ENCODE measurements around the gene FBL.
"Not testable (repeated sequence)": the region's sequence is repeated elsewhere in the genome, so short reads cannot be mapped to it uniquely, and the experiment has no call there.

Gene FBL

GRCh38 chr19:39882645-39883044 is 36.5 kb upstream of the FBL start:
- H3K9me3 ChIP-seq (ENCODE audit: low read length); H3K4me1 ChIP-seq (ENCODE audit: insufficient read depth, low read length); H2AFZ ChIP-seq (ENCODE audit: low read depth, low read length); H3K4me3 ChIP-seq (ENCODE audit: low read length); H3K36me3 ChIP-seq (ENCODE audit: insufficient read depth, low read length); H3K27me3 ChIP-seq (ENCODE audit: insufficient read depth, low read length): not testable (repeated sequence)

- H3K9me3 ChIP-seq (ENCODE audit: low read length); H3K4me3 ChIP-seq (ENCODE audit: low read length); H3K4me1 ChIP-seq (ENCODE audit: insufficient read depth, low read length); H3K27me3 ChIP-seq (ENCODE audit: insufficient read depth, low read length); H3K36me3 ChIP-seq (ENCODE audit: insufficient read depth, low read length); H2AFZ ChIP-seq (ENCODE audit: low read depth, low read length): not testable (repeated sequence)
Measured at GRCh38 chr19:39881495-39882110, 35.4 kb upstream of the FBL start.

DNA sequence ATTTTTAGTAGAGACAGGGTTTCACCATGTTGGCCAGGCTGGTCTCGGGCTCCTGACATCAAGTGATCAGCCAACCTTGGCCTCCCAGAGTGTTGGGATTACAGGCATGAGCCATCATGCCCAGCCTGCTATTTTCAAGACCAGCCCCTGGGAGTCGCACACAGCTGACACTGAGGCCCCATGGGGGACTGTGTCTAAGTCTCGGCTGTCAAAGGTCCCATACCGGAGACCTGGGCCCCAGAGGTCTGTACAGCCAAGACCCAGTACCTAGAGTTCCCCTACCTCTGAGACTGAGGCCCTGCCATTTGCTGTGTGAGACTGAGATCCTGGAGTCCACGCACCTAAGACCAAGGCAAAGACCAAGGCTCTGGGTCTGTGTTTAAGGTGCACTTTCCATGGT is 34.1 kb upstream of the FBL start:
- H3K27me3 ChIP-seq (ENCODE audit: insufficient read depth, low read length); H2AFZ ChIP-seq (ENCODE audit: low read depth, low read length): not testable (repeated sequence)

GRCh38 chr19:39879796-39880195 is 33.6 kb upstream of the FBL start:
- not testable (repeated sequence) for H3K9me3 ChIP-seq (ENCODE audit: low read length); H3K4me1 ChIP-seq (ENCODE audit: insufficient read depth, low read length); H3K27me3 ChIP-seq (ENCODE audit: insufficient read depth, low read length); H3K36me3 ChIP-seq (ENCODE audit: insufficient read depth, low read length); H2AFZ ChIP-seq (ENCODE audit: low read depth, low read length); H3K4me3 ChIP-seq (ENCODE audit: low read length)

More for the DNA sequence above, 34.1 kb upstream of the FBL start:
- H3K4me3 ChIP-seq (ENCODE audit: low read length); H3K36me3 ChIP-seq (ENCODE audit: insufficient read depth, low read length); H3K9me3 ChIP-seq (ENCODE audit: low read length); H3K4me1 ChIP-seq (ENCODE audit: insufficient read depth, low read length): not testable (repeated sequence)

- H3K36me3 ChIP-seq (ENCODE audit: insufficient read depth, low read length); H3K4me3 ChIP-seq (ENCODE audit: low read length); H3K4me1 ChIP-seq (ENCODE audit: insufficient read depth, low read length); H3K9me3 ChIP-seq (ENCODE audit: low read length); H3K27me3 ChIP-seq (ENCODE audit: insufficient read depth, low read length); H2AFZ ChIP-seq (ENCODE audit: low read depth, low read length): not testable (repeated sequence)
Measured at GRCh38 chr19:39878866-39879265, 32.7 kb upstream of the FBL start.

- no peaks in the 10 kb centered on the region for H3K9me3 ChIP-seq (ENCODE audit: low read length)
- H3K4me3 ChIP-seq (ENCODE audit: low read length) = no peak overlapping the region
- H3K36me3 ChIP-seq (ENCODE audit: insufficient read depth, low read length) = no peaks in the 10 kb centered on the region
- H2AFZ ChIP-seq (ENCODE audit: low read depth, low read length) = no peak overlapping the region
- no peaks in the 10 kb centered on the region for H3K27me3 ChIP-seq (ENCODE audit: insufficient read depth, low read length)
- no peaks in the 10 kb centered on the region for H3K4me1 ChIP-seq (ENCODE audit: insufficient read depth, low read length)
Measured at GRCh38 chr19:39878398-39878797, 32.2 kb upstream of the FBL start.

DNA sequence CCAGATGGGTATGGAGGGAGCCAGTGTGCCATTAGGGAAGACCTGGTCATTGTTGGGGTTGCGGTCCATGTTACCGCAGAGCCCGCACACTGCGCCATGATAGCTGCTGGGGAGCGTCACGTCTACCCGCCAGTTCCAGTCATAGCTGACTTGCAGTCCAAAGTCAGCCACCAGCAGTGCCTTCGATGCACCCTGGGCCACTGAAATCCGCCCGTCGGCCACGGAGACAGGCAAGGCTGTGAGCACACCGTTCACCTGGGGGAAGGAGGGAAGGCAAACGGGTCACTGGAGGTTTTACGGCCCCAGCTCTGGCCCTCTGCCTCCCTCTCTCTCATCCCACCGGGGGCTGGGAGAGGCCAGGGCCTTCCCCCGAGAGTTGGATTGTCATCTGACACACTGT is 31.8 kb upstream of the FBL start:
- H3K9me3 ChIP-seq (ENCODE audit: low read length); H3K36me3 ChIP-seq (ENCODE audit: insufficient read depth, low read length); H2AFZ ChIP-seq (ENCODE audit: low read depth, low read length); H3K4me3 ChIP-seq (ENCODE audit: low read length); H3K4me1 ChIP-seq (ENCODE audit: insufficient read depth, low read length); H3K27me3 ChIP-seq (ENCODE audit: insufficient read depth, low read length): not testable (repeated sequence)

GRCh38 chr19:39877488-39877887 is 31.3 kb upstream of the FBL start:
- H3K4me1 ChIP-seq (ENCODE audit: insufficient read depth, low read length); H2AFZ ChIP-seq (ENCODE audit: low read depth, low read length); H3K36me3 ChIP-seq (ENCODE audit: insufficient read depth, low read length); H3K4me3 ChIP-seq (ENCODE audit: low read length); H3K9me3 ChIP-seq (ENCODE audit: low read length); H3K27me3 ChIP-seq (ENCODE audit: insufficient read depth, low read length): not testable (repeated sequence)

GRCh38 chr19:39876486-39876885 is 30.3 kb upstream of the FBL start:
- not testable (repeated sequence) for H2AFZ ChIP-seq (ENCODE audit: low read depth, low read length); H3K9me3 ChIP-seq (ENCODE audit: low read length); H3K4me1 ChIP-seq (ENCODE audit: insufficient read depth, low read length); H3K4me3 ChIP-seq (ENCODE audit: low read length); H3K27me3 ChIP-seq (ENCODE audit: insufficient read depth, low read length); H3K36me3 ChIP-seq (ENCODE audit: insufficient read depth, low read length)

- H2AFZ ChIP-seq (ENCODE audit: low read depth, low read length); H3K36me3 ChIP-seq (ENCODE audit: insufficient read depth, low read length); H3K4me1 ChIP-seq (ENCODE audit: insufficient read depth, low read length): not testable (repeated sequence)
Measured at GRCh38 chr19:39875401-39875864, 29.3 kb upstream of the FBL start.

DNA sequence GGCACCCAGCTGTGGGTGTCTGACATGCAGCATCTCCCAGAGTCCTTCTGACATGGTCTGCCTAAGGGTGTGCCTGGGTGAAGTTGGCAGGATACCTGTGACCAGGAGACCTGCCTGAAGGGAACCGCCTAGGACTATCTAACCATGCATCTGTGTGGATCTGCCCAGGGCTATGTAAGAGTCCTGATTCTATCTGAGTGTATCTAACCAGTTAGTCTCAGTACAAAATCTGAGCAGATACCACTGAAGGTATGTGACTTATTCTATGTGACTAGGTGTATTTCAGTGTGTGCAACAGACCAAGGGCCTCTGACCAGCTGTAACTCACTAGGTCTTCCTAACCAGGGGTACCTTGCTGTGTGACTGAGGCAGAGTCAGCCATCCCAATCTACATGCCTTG is 28.2 kb upstream of the FBL start:
- no peaks in the 10 kb centered on the region for H3K4me1 ChIP-seq (ENCODE audit: insufficient read depth, low read length)
- no peaks in the 10 kb centered on the region for H3K36me3 ChIP-seq (ENCODE audit: insufficient read depth, low read length)
- H3K27me3 ChIP-seq (ENCODE audit: insufficient read depth, low read length) = peaks cover 3% of the 10 kb centered on the region
- H2AFZ ChIP-seq (ENCODE audit: low read depth, low read length) = no peak overlapping the region
- H3K9me3 ChIP-seq (ENCODE audit: low read length) = no peaks in the 10 kb centered on the region
- no peak overlapping the region for H3K4me3 ChIP-seq (ENCODE audit: low read length)

More at GRCh38 chr19:39875401-39875864, 29.3 kb upstream of the FBL start:
- not testable (repeated sequence) for H3K27me3 ChIP-seq (ENCODE audit: insufficient read depth, low read length); H3K4me3 ChIP-seq (ENCODE audit: low read length); H3K9me3 ChIP-seq (ENCODE audit: low read length)

DNA sequence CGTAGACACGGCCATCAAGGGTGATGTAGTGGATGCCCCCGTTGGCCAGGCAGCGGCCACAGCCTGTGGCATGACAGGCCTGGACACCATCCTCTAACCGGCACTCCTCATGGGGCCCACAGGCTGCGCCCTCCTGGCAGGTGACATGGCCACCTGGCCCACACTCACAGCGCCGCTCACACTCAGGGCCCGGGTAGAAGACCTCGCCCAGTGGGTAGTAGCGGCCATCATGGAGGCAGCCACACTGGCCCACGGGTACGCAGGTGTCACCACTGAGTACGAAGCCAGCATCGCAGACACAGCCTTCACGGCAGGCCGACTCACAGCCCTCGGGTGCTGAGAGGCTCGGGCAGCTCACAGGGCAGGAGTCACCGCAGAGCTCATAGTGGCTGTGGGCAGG is 27.2 kb upstream of the FBL start:
- H2AFZ ChIP-seq (ENCODE audit: low read depth, low read length) = no peak overlapping the region
- H3K4me1 ChIP-seq (ENCODE audit: insufficient read depth, low read length) = no peaks in the 10 kb centered on the region
- H3K27me3 ChIP-seq (ENCODE audit: insufficient read depth, low read length) = peaks cover 3% of the 10 kb centered on the region
- no peaks in the 10 kb centered on the region for H3K36me3 ChIP-seq (ENCODE audit: insufficient read depth, low read length)
- H3K9me3 ChIP-seq (ENCODE audit: low read length) = no peaks in the 10 kb centered on the region
- H3K4me3 ChIP-seq (ENCODE audit: low read length) = no peak overlapping the region

GRCh38 chr19:39871886-39872866 is 26.0 kb upstream of the FBL start:
- Histone ChIP-seq H3K4me3 (ENCODE audit: low read length) (no peak overlapping the region), H3K4me1 (ENCODE audit: insufficient read depth, low read length) (no peaks in the 10 kb centered on the region), H3K36me3 (ENCODE audit: insufficient read depth, low read length) (no peaks in the 10 kb centered on the region), H3K27me3 (ENCODE audit: insufficient read depth, low read length) (peaks cover 3% of the 10 kb centered on the region), H3K9me3 (ENCODE audit: low read length) (no peaks in the 10 kb centered on the region), H2AFZ (ENCODE audit: low read depth, low read length) (no peak overlapping the region)

Measured in neuron (in vitro differentiated cells).